GM12878 (cell line): ENCODE results near the gene POLDIP3. TPM values are rescaled to one million over a fixed set of nuclear protein-coding genes. Genes with fewer than 3 reads are reported as not detected.

Experiments used
- ATAC-seq: fragments of 200-7000 bp; cut with Tn5 transposase; 3 replicates; pipeline ENCODE4 v1.9.1; 2020; ENCODE audit warnings: mild to moderate bottlenecking, moderate library complexity
- BruUV-seq: library from RNA; stranded (reverse); fragments of 400-500 nt; replicated peaks from 2 replicates; lab custom pipeline; 2021; lab: Mats Ljungman, UMichigan
- CTCF ChIA-PET: fragments of 300-600 bp; sonication (Branson Sonifier 250); formaldehyde crosslinking; extraction: SDS; loops from one replicate; lab custom pipeline; 2021; ENCODE audit warnings: inconsistent platforms; lab: Yijun Ruan, JAX
- POLR2A ChIA-PET: fragments of 350-600 bp; formaldehyde crosslinking; extraction: SDS; loops from one replicate; lab custom pipeline; 2021; ENCODE audit warnings: inconsistent platforms; lab: Charles Lee
- RAD21 ChIA-PET: fragments of 300-600 bp; sonication (Branson Sonifier 250); formaldehyde crosslinking; loops from one replicate; lab custom pipeline; 2023; ENCODE audit warnings: antibody characterized with exemption; ENCODE audit not compliant: unreplicated experiment; lab: Charles Lee
- SMC1A ChIA-PET: fragments of 300-600 bp; sonication (Branson Sonifier 250); formaldehyde crosslinking; loops from one replicate; lab custom pipeline; 2023; ENCODE audit not compliant: unreplicated experiment, uncharacterized antibody; lab: Charles Lee
- DNase-seq: peaks from one replicate; pipeline ENCODE4 v3.0.0-alpha.2; 2011; ENCODE audit warnings: low read depth, low spot score
- FAIRE-seq: peaks from 3 replicates; lab custom pipeline; 2011; peaks lifted over from hg19 to GRCh38; lab: Jason Lieb, UNC
- H2AFZ ChIP-seq: 2 replicates; pipeline ENCODE4 v1.6.0; 2011; ENCODE audit warnings: low read depth, low read length, control low read depth; ENCODE audit not compliant: control insufficient read depth
- H3K27ac ChIP-seq: 2 replicates; pipeline ENCODE4 v1.5.1; 2011; ENCODE audit warnings: control low read depth; ENCODE audit not compliant: control insufficient read depth, insufficient read depth
- H3K27me3 ChIP-seq, 2 experiments: replicated peaks in 1 of 2; 2 replicates each; pipeline versions ENCODE4 v1.6.0 to v1.6.1; 2011; ENCODE audit warnings: low read length in 1 of 2; ENCODE audit not compliant: control insufficient read depth in 2 of 2, insufficient read depth in 2 of 2
- H3K36me3 ChIP-seq, 2 experiments: 2 replicates each; pipeline ENCODE4 v1.5.1; 2011; ENCODE audit warnings: low read length in 1 of 2; ENCODE audit not compliant: control insufficient read depth in 2 of 2, insufficient read depth in 2 of 2
- H3K4me1 ChIP-seq: 2 replicates; pipeline ENCODE4 v1.6.1; 2011; ENCODE audit warnings: mild to moderate bottlenecking, low read length, moderate library complexity, mixed read lengths; ENCODE audit not compliant: control insufficient read depth, insufficient read depth
- H3K4me2 ChIP-seq: 2 replicates; pipeline ENCODE4 v1.6.0; 2011; ENCODE audit warnings: control low read depth; ENCODE audit not compliant: control insufficient read depth, insufficient read depth
- H3K4me3 ChIP-seq: fragments of 200-600 bp; sonication (generic); 2 replicates; pipeline ENCODE4 v1.5.1; 2016
- H3K79me2 ChIP-seq: 2 replicates; pipeline ENCODE4 v1.6.0; 2011; ENCODE audit warnings: low read length; ENCODE audit not compliant: control insufficient read depth, insufficient read depth
- H3K9ac ChIP-seq: 2 replicates; pipeline ENCODE4 v1.8.0; 2011; ENCODE audit warnings: low read length, control low read depth, mixed read lengths; ENCODE audit not compliant: control insufficient read depth, insufficient read depth
- H3K9me3 ChIP-seq: replicated peaks from 3 replicates; pipeline ENCODE4 v1.5.1; 2011; ENCODE audit warnings: mild to moderate bottlenecking, low read length; ENCODE audit not compliant: control insufficient read depth, insufficient read depth
- H4K20me1 ChIP-seq: 2 replicates; pipeline ENCODE4 v1.6.0; 2011; ENCODE audit not compliant: control insufficient read depth, insufficient read depth
- BCL11A ChIP-seq: IDR thresholded peaks from 2 replicates; pipeline ENCODE4 v1.6.1; 2011; ENCODE audit warnings: low read depth, low read length
- CBFB ChIP-seq: IDR thresholded peaks from 2 replicates; pipeline ENCODE4 v1.6.1; 2016; ENCODE audit warnings: antibody characterized with exemption, low read depth
- FOXM1 ChIP-seq: IDR thresholded peaks from 2 replicates; pipeline ENCODE4 v1.6.1; 2012; ENCODE audit warnings: low read depth, mild to moderate bottlenecking, inconsistent platforms, low read length, moderate library complexity
- JUNB ChIP-seq: IDR thresholded peaks from 2 replicates; pipeline ENCODE4 v1.6.1; 2016; ENCODE audit warnings: antibody characterized with exemption, mild to moderate bottlenecking
- JUND ChIP-seq: IDR thresholded peaks from 2 replicates; pipeline ENCODE4 v1.6.1; 2012; ENCODE audit warnings: low read depth, mild to moderate bottlenecking, low read length, improper control_type of control experiment, moderate library complexity
- KAT2A ChIP-seq: conservative IDR thresholded peaks from 2 replicates; pipeline ENCODE4 v1.6.1; 2011; ENCODE audit warnings: low read depth, low read length; ENCODE audit not compliant: control insufficient read depth
- POLR2A ChIP-seq: IDR thresholded peaks from 2 replicates; pipeline ENCODE4 v1.6.1; 2011; ENCODE audit warnings: low read depth, mild to moderate bottlenecking, low read length
- RELA ChIP-seq: fragments of 450-650 bp; IDR thresholded peaks from 2 replicates; pipeline ENCODE4 v1.8.0; 2014; ENCODE audit warnings: borderline replicate concordance; ENCODE audit not compliant: partially characterized antibody
- SMC3 ChIP-seq: IDR thresholded peaks from 2 replicates; pipeline ENCODE4 v1.6.1; 2011; ENCODE audit warnings: low read length, improper control_type of control experiment, borderline replicate concordance
- SPI1 ChIP-seq: IDR thresholded peaks from 2 replicates; pipeline ENCODE4 v1.6.1; 2011; ENCODE audit warnings: low read depth, mild to moderate bottlenecking, low read length, moderate library complexity, borderline replicate concordance; ENCODE audit not compliant: insufficient read depth
- ZZZ3 ChIP-seq: IDR thresholded peaks from 2 replicates; pipeline ENCODE4 v1.6.1; 2011; ENCODE audit warnings: low read depth; ENCODE audit not compliant: control insufficient read depth, insufficient read length
- WGBS: methylation state at CpG from one replicate; pipeline ENCODE4 v1.1.6; 2016; ENCODE audit warnings: low lambda C conversion rate; ENCODE audit not compliant: insufficient replicate concordance, insufficient coverage; ENCODE audit errors: missing lambda C conversion rate; 5-methylcytosine and 5-hydroxymethylcytosine counted together
- in situ Hi-C: fragments of 300-500 bp; cut with MboI; formaldehyde crosslinking; loops from 9 replicates; pipeline ENCODE4 v1.14.3; 2018; ENCODE audit warnings: mixed read lengths
- intact Hi-C: fragments of 100-400 bp; cut with micrococcal nuclease; formaldehyde crosslinking; loops from one replicate; pipeline ENCODE4 v1.14.2; 2022; ENCODE audit not compliant: unreplicated experiment
- polyA plus RNA-seq, 11 experiments: library from polyadenylated mRNA; depleted of rRNA in 4 of 11; unstranded in 6 of 11; stranded (reverse) in 5 of 11; fragments of >200 nt; fragmentation: Nextera tagmentation in 4 of 11; fragmentation: Illumina TruSeq in 1 of 11; extraction: Ambion mirVana in 4 of 11; extraction: Trizol in 1 of 11; gene quantifications; 1 replicate in 1 of 11; 2 replicates in 10 of 11; pipeline versions ENCODE4 v1.2.1 to v1.2.3, GENCODE V29; 2011 to 2016; ENCODE audit warnings: inconsistent platforms in 2 of 11, missing spikeins in 2 of 11, low read depth in 1 of 11
- total RNA-seq, 4 experiments: library from RNA; depleted of rRNA in 3 of 4; stranded (reverse); fragments of >200 nt in 3 of 4; fragmentation: Illumina TruSeq in 1 of 4; extraction: Trizol in 1 of 4; gene quantifications; 2 replicates each; pipeline versions ENCODE4 v1.2.1 to v1.2.3, GENCODE V29; 2013 to 2021
- TF ChIP-seq, protein P1 (sequence below): IDR thresholded peaks from 2 replicates; pipeline ENCODE4 v1.6.1; 2012; ENCODE audit warnings: low read depth, low read length, improper control_type of control experiment
- TF ChIP-seq, protein P2 (sequence below): IDR thresholded peaks from 2 replicates; pipeline ENCODE4 v1.6.1; 2011; ENCODE audit warnings: borderline replicate concordance, low read depth, mild to moderate bottlenecking, moderate library complexity, low read length; ENCODE audit not compliant: insufficient read depth, poor library complexity, severe bottlenecking

POLDIP3 gene
- total and polyA plus RNA-seq, 10 of the 15 experiments (the other 5 are each of a cell fraction or from before 2014, with no cell fraction given), result 14.8 to 60.2 (median 49.5) TPM

- Histone ChIP-seq H3K4me3 (no peak overlapping the region), H3K27ac (no peak overlapping the region), H3K4me2 (no peak overlapping the region), H3K79me2 (peaks cover under 1% of the 10 kb centered on the region), H2AFZ (no peak overlapping the region), H3K27me3 (no peaks in the 10 kb centered on the region), H3K4me1 (peaks cover 10% of the 10 kb centered on the region), H3K36me3 (no peaks in the 10 kb centered on the region), H3K9me3 (no peaks in the 10 kb centered on the region), H3K9ac (no peak overlapping the region), H4K20me1 (no peaks in the 10 kb centered on the region)
- FAIRE-seq (no peak), ATAC-seq (no peak), DNase-seq (no peak)
- BruUV-seq, result no TSS peak
- CTCF ChIA-PET, result interaction anchor here (0.6 to 1.6 kb wide), 8 partner anchors 27 to 354 kb away, joined by 3 to 10 read pairs (median 3); no protein-coding TSS in a partner anchor
- TF ChIP-seq POLR2A (no peak), KAT2A (no peak), RELA (no peak)
- POLR2A ChIA-PET, result interaction anchor here (0.5 to 1.4 kb wide), 4 partner anchors 12 to 270 kb away, joined by 4 to 6 read pairs (median 4); no protein-coding TSS in a partner anchor
- intact Hi-C loops, result no loop called here
- WGBS, result 86% methylated on average over 4 of the region's 4 CpGs
- RAD21 ChIA-PET, result interaction anchor here (0.7 to 3.1 kb wide), 2 partner anchors 10 to 11 kb away, joined by 3 to 19 read pairs; no protein-coding TSS in a partner anchor
- SMC1A ChIA-PET, result interaction anchor here (1.1 to 3.0 kb wide), 2 partner anchors 19 to 33 kb away, joined by 3 to 12 read pairs; no protein-coding TSS in a partner anchor
- in situ Hi-C loops, result loop anchor here (25.0 kb wide), 1 partner anchor 1383 kb away; no protein-coding TSS in a partner anchor
Observed at GRCh38 chr22:42653999-42654398, 39.3 kb upstream of the POLDIP3 start.

DNA sequence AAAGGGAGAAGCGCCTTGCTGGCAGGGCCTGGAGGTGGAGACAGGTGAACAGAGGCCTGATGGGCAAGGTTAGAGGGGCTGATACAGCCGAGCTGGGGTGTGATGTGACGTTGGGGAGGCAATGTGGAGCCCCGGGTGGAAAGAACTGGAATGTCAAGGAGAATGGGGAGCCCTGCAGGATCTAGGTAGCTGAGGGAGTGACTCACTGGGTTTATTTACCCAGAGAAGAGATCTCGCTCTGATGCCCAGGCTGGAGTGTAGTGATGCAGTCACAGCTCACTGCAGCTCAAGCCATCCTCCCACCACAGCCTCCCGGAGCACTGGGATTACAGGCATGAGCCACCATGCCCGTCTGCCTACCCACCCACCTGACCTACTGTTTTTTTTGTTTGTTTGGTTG lies 36.5 kb upstream of the POLDIP3 start:
- peaks cover 17% of the 10 kb centered on the region for H3K4me1 ChIP-seq
- H3K9ac ChIP-seq, result no peak overlapping the region
- H3K4me3 ChIP-seq, result no peak overlapping the region
- BruUV-seq, result no TSS peak
- intact Hi-C loops, result no loop called here
- no peak for ATAC-seq
- ChIA-PET POLR2A (interaction anchor here (0.6 to 0.7 kb wide), 2 partner anchors 172 to 756 kb away, joined by 3 read pairs; no protein-coding TSS in a partner anchor), SMC1A (interaction anchor here (1.0 kb wide), 1 partner anchor 204 kb away, joined by 3 read pairs; no protein-coding TSS in a partner anchor), CTCF (interaction anchor here (1.1 to 1.2 kb wide), 2 partner anchors 9 to 271 kb away, joined by 3 to 4 read pairs; no protein-coding TSS in a partner anchor), RAD21 (no interaction called here)
- in situ Hi-C loops, result loop anchor here (25.0 kb wide), 1 partner anchor 1386 kb away; no protein-coding TSS in a partner anchor
- peaks cover 26% of the 10 kb centered on the region for H3K79me2 ChIP-seq
- 60% methylated on average over 7 of the region's 7 CpGs for WGBS
- FAIRE-seq, result no peak
- no peak for DNase-seq
- TF ChIP-seq SPI1 (no peak), JUND (no peak), SMC3 (no peak), JUNB (no peak), FOXM1 (no peak), ZZZ3 (no peak), CBFB (no peak), BCL11A (no peak)
- TF ChIP-seq, protein P1, sequence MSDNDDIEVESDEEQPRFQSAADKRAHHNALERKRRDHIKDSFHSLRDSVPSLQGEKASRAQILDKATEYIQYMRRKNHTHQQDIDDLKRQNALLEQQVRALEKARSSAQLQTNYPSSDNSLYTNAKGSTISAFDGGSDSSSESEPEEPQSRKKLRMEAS, result no peak
- TF ChIP-seq, protein P2, sequence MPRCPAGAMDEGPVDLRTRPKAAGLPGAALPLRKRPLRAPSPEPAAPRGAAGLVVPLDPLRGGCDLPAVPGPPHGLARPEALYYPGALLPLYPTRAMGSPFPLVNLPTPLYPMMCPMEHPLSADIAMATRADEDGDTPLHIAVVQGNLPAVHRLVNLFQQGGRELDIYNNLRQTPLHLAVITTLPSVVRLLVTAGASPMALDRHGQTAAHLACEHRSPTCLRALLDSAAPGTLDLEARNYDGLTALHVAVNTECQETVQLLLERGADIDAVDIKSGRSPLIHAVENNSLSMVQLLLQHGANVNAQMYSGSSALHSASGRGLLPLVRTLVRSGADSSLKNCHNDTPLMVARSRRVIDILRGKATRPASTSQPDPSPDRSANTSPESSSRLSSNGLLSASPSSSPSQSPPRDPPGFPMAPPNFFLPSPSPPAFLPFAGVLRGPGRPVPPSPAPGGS, result no peak
- H3K27ac ChIP-seq, result no peak overlapping the region
- no peaks in the 10 kb centered on the region for H3K27me3 ChIP-seq
- H4K20me1 ChIP-seq, result no peaks in the 10 kb centered on the region
- H3K36me3 ChIP-seq, result no peaks in the 10 kb centered on the region
- no peaks in the 10 kb centered on the region for H3K9me3 ChIP-seq
- no peak overlapping the region for H3K4me2 ChIP-seq
- no peak overlapping the region for H2AFZ ChIP-seq
